CD4-positive, alpha-beta T cell (primary cell): ENCODE measurements around the gene RASAL2. TPM values are rescaled to one million over a fixed set of nuclear protein-coding genes. Genes with fewer than 3 reads are reported as not detected.
"Not testable (repeated sequence)": the region's sequence is repeated elsewhere in the genome, so short reads cannot be mapped to it uniquely, and the experiment has no call there.

Experiments
- ATAC-seq: fragments of 200-7000 bp; cut with Tn5 transposase; one replicate; pipeline ENCODE4 v1.10.0; 2022; ENCODE audit warnings: mild to moderate bottlenecking; ENCODE audit not compliant: poor library complexity
- CTCF ChIA-PET: fragments of 350-600 bp; sonication (Branson Sonifier 250); formaldehyde crosslinking; loops from one replicate; lab custom pipeline; 2021; ENCODE audit warnings: antibody characterized with exemption, inconsistent platforms; lab: Charles Lee
- POLR2A ChIA-PET: fragments of 350-600 bp; sonication (Branson Sonifier 250); formaldehyde crosslinking; loops from one replicate; lab custom pipeline; 2021; ENCODE audit warnings: antibody characterized with exemption, inconsistent platforms; lab: Charles Lee
- DNase-seq, 14 experiments: peaks; one replicate each; pipeline ENCODE4 v3.0.0-alpha.2; 2013 to 2020; ENCODE audit warnings: mixed read lengths in 2 of 14
- H3K27ac ChIP-seq, 2 donors: one replicate each; pipeline versions ENCODE4 v1.5.1 to v1.7.0; 2013; ENCODE audit warnings: low read length in 2 of 2, low read depth in 1 of 2, mild to moderate bottlenecking in 1 of 2
- H3K27me3 ChIP-seq, 2 experiments: 1 replicate in 1 of 2; 2 replicates in 1 of 2; pipeline versions ENCODE4 v1.6.1 to v1.7.0; 2013; ENCODE audit warnings: low read length in 2 of 2, control low read depth in 1 of 2, mild to moderate bottlenecking in 1 of 2, moderate library complexity in 1 of 2; ENCODE audit not compliant: insufficient read depth in 2 of 2, control insufficient read depth in 1 of 2
- H3K36me3 ChIP-seq: one replicate; pipeline ENCODE4 v1.6.1; 2013; ENCODE audit warnings: low read length, control low read depth; ENCODE audit not compliant: insufficient read depth
- H3K4me1 ChIP-seq: one replicate; pipeline ENCODE4 v1.6.1; 2013; ENCODE audit warnings: low read length, control low read depth; ENCODE audit not compliant: insufficient read depth
- H3K4me3 ChIP-seq: one replicate; pipeline ENCODE4 v1.5.1; 2013; ENCODE audit warnings: mild to moderate bottlenecking, low read length, moderate library complexity
- H3K9me3 ChIP-seq, 2 experiments: 1 replicate in 1 of 2; 2 replicates in 1 of 2; pipeline versions ENCODE4 v1.6.1 to v1.7.0; 2013; ENCODE audit warnings: low read length in 2 of 2, mild to moderate bottlenecking in 2 of 2, control low read depth in 1 of 2, moderate library complexity in 1 of 2; ENCODE audit not compliant: control insufficient read depth in 1 of 2, insufficient read depth in 1 of 2
- H3K27ac Mint-ChIP-seq: one replicate; pipeline ENCODE4 v1.8.0; 2020; ENCODE audit warnings: mixed read lengths
- H3K27me3 Mint-ChIP-seq: one replicate; pipeline ENCODE4 v1.8.0; 2021; ENCODE audit warnings: mixed read lengths
- H3K36me3 Mint-ChIP-seq: one replicate; pipeline ENCODE4 v1.8.0; 2021; ENCODE audit warnings: low read depth, mixed read lengths
- H3K4me1 Mint-ChIP-seq: one replicate; pipeline ENCODE4 v1.8.0; 2021; ENCODE audit warnings: low read depth, mixed read lengths
- H3K4me3 Mint-ChIP-seq: one replicate; pipeline ENCODE4 v1.8.0; 2020; ENCODE audit warnings: mild to moderate bottlenecking, mixed read lengths
- H3K9me3 Mint-ChIP-seq: one replicate; pipeline ENCODE4 v1.8.0; 2020; ENCODE audit warnings: mixed read lengths
- intact Hi-C, 2 experiments: fragments of 100-400 bp; cut with DNase I in 1 of 2; cut with micrococcal nuclease in 1 of 2; formaldehyde crosslinking; loops; one replicate each; pipeline versions ENCODE4 v1.15.1 to v1.9.0; 2023 to 2025; cut with DNase I, micrococcal nuclease
- total RNA-seq, 174 experiments: library from RNA in 2 of 174; stranded (reverse) in 2 of 174; gene quantifications; one replicate each; pipeline ENCODE4 v1.2.3 and lab custom pipeline; 2021 to 2026
- TF ChIP-seq, protein P1 (sequence below): fragments of 200-600 bp; IDR thresholded peaks from one replicate; pipeline ENCODE4 v1.8.0; 2022; ENCODE audit warnings: antibody characterized with exemption, mild to moderate bottlenecking

RASAL2 gene
- total RNA-seq, 2 experiments from 2014 or later: 0.03 TPM; not detected in 1

DNA sequence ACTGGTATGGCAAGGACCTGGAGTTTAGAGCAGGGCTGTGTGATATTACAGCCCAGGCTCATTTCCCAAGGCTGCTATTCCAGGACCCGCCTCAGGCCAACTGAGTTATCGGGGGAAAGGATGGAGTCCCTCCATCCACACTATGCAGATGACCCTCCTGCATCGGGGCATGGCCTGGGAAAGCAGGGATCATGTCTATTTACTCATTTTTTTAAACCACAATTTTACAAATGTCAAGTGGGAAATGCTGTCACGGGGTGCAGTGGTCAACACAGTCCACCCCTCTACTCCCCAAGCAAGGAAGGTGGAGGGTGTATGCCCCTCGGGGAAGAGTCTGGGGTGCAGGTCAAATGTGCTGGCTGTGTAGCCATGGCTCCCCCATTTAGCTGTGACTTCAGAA lies 409.0 kb downstream of the RASAL2 start:
- H3K9me3 Mint-ChIP-seq: no peaks in the 10 kb centered on the region
- peaks cover 5% of the 10 kb centered on the region for H3K27me3 Mint-ChIP-seq
- no peak overlapping the region for H3K27ac Mint-ChIP-seq
- POLR2A ChIA-PET: no interaction called here
- Histone ChIP-seq H3K27me3 (peaks cover 0 to 8% of the 10 kb centered on the region in 2 experiments), H3K36me3 (no peaks in the 10 kb centered on the region), H3K9me3 (peaks cover 0 to 5% of the 10 kb centered on the region in 2 experiments), H3K27ac (no peak overlapping the region), H3K4me1 (peaks cover 2% of the 10 kb centered on the region), H3K4me3 (no peak overlapping the region)
- intact Hi-C loops: no loop called here
- H3K4me3 Mint-ChIP-seq: no peak overlapping the region
- no peaks in the 10 kb centered on the region for H3K4me1 Mint-ChIP-seq
- H3K36me3 Mint-ChIP-seq: no peaks in the 10 kb centered on the region
- TF ChIP-seq, protein P1, sequence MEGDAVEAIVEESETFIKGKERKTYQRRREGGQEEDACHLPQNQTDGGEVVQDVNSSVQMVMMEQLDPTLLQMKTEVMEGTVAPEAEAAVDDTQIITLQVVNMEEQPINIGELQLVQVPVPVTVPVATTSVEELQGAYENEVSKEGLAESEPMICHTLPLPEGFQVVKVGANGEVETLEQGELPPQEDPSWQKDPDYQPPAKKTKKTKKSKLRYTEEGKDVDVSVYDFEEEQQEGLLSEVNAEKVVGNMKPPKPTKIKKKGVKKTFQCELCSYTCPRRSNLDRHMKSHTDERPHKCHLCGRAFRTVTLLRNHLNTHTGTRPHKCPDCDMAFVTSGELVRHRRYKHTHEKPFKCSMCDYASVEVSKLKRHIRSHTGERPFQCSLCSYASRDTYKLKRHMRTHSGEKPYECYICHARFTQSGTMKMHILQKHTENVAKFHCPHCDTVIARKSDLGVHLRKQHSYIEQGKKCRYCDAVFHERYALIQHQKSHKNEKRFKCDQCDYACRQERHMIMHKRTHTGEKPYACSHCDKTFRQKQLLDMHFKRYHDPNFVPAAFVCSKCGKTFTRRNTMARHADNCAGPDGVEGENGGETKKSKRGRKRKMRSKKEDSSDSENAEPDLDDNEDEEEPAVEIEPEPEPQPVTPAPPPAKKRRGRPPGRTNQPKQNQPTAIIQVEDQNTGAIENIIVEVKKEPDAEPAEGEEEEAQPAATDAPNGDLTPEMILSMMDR: no peak
- DNase-seq (no peak), ATAC-seq (no peak)
- CTCF ChIA-PET: no interaction called here

DNA sequence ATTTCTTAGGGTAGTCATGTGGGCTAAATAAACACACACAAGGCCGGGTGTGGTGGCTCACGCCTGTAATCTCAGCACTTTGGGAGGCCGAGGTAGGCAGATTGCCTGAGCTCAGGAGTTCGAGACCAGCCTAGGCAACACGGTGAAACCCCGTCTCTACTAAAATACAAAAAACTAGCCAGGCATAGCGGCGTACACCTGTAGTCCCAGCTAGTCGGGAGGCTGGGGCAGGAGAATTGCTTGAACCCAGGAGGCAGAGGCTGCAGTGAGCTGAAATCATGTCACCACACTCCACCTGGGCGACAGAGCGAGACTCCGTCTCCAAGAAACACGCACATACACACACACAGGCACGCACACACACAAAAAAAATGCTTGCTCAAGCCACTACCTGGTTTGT lies 409.4 kb downstream of the RASAL2 start:
- H3K27me3 Mint-ChIP-seq, H3K27ac Mint-ChIP-seq, H3K36me3 Mint-ChIP-seq, H3K9me3 ChIP-seq, DNase-seq, H3K27ac ChIP-seq, H3K4me3 Mint-ChIP-seq, CTCF ChIA-PET, H3K36me3 ChIP-seq, ATAC-seq, POLR2A ChIA-PET, H3K27me3 ChIP-seq, intact Hi-C loops, H3K4me3 ChIP-seq, H3K4me1 ChIP-seq, H3K9me3 Mint-ChIP-seq, H3K4me1 Mint-ChIP-seq: not testable (repeated sequence)

DNA sequence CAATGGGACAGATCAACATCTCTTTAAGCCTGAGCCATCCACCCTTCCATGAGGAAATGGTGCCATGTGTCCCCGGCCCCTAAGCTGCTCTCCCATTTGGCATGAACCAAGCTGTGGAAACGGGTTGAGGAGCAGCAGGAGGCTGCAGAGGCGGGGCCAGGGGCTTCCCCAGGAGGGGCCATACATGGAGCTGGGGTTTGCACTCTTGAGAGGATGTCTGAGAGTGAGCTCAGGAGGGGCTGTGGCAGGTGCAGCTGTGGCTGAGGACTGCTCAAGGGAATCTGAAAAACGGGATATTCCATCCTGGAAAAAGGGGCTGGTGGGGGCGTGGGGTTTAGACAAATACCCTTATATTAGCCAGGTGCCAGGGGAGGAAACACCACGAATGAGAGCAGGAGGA lies 409.9 kb downstream of the RASAL2 start:
- ChIA-PET CTCF (no interaction called here), POLR2A (no interaction called here)
- peaks cover 5% of the 10 kb centered on the region for H3K27me3 Mint-ChIP-seq
- H3K9me3 Mint-ChIP-seq: no peaks in the 10 kb centered on the region
- Histone ChIP-seq H3K4me3 (no peak overlapping the region), H3K27ac (no peak overlapping the region), H3K27me3 (peaks cover 0 to 8% of the 10 kb centered on the region in 2 experiments), H3K9me3 (peaks cover 0 to 5% of the 10 kb centered on the region in 2 experiments), H3K4me1 (peaks cover 2% of the 10 kb centered on the region), H3K36me3 (no peaks in the 10 kb centered on the region)
- TF ChIP-seq, protein P1: no peak
- H3K27ac Mint-ChIP-seq: no peak overlapping the region
- ATAC-seq (no peak), DNase-seq (no peak)
- H3K4me1 Mint-ChIP-seq: no peaks in the 10 kb centered on the region
- H3K4me3 Mint-ChIP-seq: no peak overlapping the region
- H3K36me3 Mint-ChIP-seq: no peaks in the 10 kb centered on the region
- intact Hi-C loops: no loop called here

DNA sequence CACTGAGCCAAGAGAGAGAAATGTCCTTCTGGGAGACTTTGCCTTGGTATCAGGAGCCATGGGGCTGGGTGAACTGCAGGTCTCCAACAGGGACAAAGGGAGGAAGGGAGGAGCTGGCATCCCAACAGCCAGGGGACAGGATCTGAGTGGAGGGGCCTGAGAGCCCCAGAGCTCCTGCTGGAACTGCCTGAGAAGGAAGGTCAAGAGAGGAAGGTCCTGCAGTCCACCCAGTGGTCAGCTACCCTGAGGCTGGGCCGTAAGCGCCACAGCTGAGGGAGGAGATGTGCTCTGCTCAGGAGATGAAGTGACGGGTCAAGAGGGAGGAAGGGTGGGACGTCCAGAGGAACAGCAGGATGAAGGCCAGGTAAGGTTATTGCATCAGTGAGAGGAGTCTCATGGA lies 410.4 kb downstream of the RASAL2 start:
- Histone ChIP-seq H3K27me3 (peaks cover 0 to 8% of the 10 kb centered on the region in 2 experiments), H3K36me3 (no peaks in the 10 kb centered on the region), H3K9me3 (peaks cover 0 to 5% of the 10 kb centered on the region in 2 experiments), H3K4me1 (peaks cover 2% of the 10 kb centered on the region), H3K4me3 (no peak overlapping the region), H3K27ac (no peak overlapping the region)
- Mint-ChIP-seq H3K27ac (no peak overlapping the region), H3K27me3 (peaks cover 5% of the 10 kb centered on the region), H3K4me3 (no peak overlapping the region), H3K4me1 (no peaks in the 10 kb centered on the region), H3K36me3 (no peaks in the 10 kb centered on the region), H3K9me3 (no peaks in the 10 kb centered on the region)
- DNase-seq (no peak), ATAC-seq (no peak)
- intact Hi-C loops: no loop called here
- CTCF ChIA-PET: no interaction called here
- POLR2A ChIA-PET: no interaction called here
- TF ChIP-seq, protein P1: no peak
